OCI-LY3 (cell line): ENCODE data around the gene RPL29.

Experiments
- H2AFZ ChIP-seq: fragments of 200-600, 300-600 bp; shearing (Covaris generic); 2 replicates; pipeline ENCODE4 v1.6.0; 2014; ENCODE audit warnings: antibody characterized with exemption, low read depth, low read length
- H3K27ac ChIP-seq: fragments of 200-600, 300-600 bp; sonication (generic); 2 replicates; pipeline ENCODE4 v1.5.1; 2014; ENCODE audit warnings: mild to moderate bottlenecking, low read length, moderate library complexity, mixed read lengths
- H3K27me3 ChIP-seq: fragments of 200-600, 300-600 bp; sonication (generic); 2 replicates; pipeline ENCODE4 v1.6.1; 2014; ENCODE audit warnings: low read depth, low read length, mixed read lengths
- H3K36me3 ChIP-seq: fragments of 200-600, 300-600 bp; sonication (generic); replicated peaks from 2 replicates; pipeline ENCODE3; 2014; ENCODE audit warnings: low read depth, low read length, mixed read lengths
- H3K4me1 ChIP-seq: fragments of 300-600, 200-600 bp; sonication (generic); 2 replicates; pipeline ENCODE4 v1.6.1; 2014; ENCODE audit warnings: low read length, mixed read lengths
- H3K4me2 ChIP-seq: fragments of 200-600, 300-600 bp; sonication (generic); 2 replicates; pipeline ENCODE4 v1.6.1; 2014; ENCODE audit warnings: low read length, mixed read lengths
- H3K4me3 ChIP-seq: fragments of 300-600, 200-600 bp; sonication (generic); 2 replicates; pipeline ENCODE4 v1.5.1; 2014; ENCODE audit warnings: antibody characterized with exemption, mild to moderate bottlenecking, low read length, moderate library complexity
- H3K79me2 ChIP-seq: fragments of 300-600, 200-600 bp; shearing (Covaris generic); 2 replicates; pipeline ENCODE4 v1.6.1; 2014; ENCODE audit warnings: mild to moderate bottlenecking, low read length, mixed read lengths
- H3K9ac ChIP-seq: fragments of 300-600, 200-600 bp; shearing (Covaris generic); 2 replicates; pipeline ENCODE4 v1.6.0; 2014; ENCODE audit warnings: mild to moderate bottlenecking, low read length, moderate library complexity
- H3K9me3 ChIP-seq: fragments of 200-600, 300-600 bp; shearing (Covaris generic); 2 replicates; pipeline ENCODE4 v1.6.1; 2014; ENCODE audit warnings: low read length, mixed read lengths; ENCODE audit not compliant: insufficient read depth
- H4K20me1 ChIP-seq: fragments of 200-600, 300-600 bp; sonication (generic); 2 replicates; pipeline ENCODE4 v1.6.1; 2016; ENCODE audit warnings: low read length, mixed read lengths; ENCODE audit not compliant: insufficient read depth
- CTCF ChIP-seq: fragments of 200-600, 300-600 bp; sonication (generic); IDR thresholded peaks from 2 replicates; pipeline ENCODE4 v1.5.1; 2014; ENCODE audit warnings: antibody characterized with exemption, low read length, low read depth
- EZH2phosphoT487 ChIP-seq: fragments of 200-600 bp; shearing (Covaris generic); IDR thresholded peaks from 2 replicates; pipeline ENCODE4 v1.6.1; 2018; ENCODE audit warnings: antibody characterized with exemption, mixed run types, low read depth

The RPL29 gene

GRCh38 chr3:51946796-51947195, 48.9 kb downstream of the RPL29 start:
- Histone ChIP-seq H3K4me2 (no peak overlapping the region), H4K20me1 (no peaks in the 10 kb centered on the region), H2AFZ (no peak overlapping the region), H3K4me1 (peaks cover 9% of the 10 kb centered on the region), H3K27me3 (no peaks in the 10 kb centered on the region), H3K27ac (no peak overlapping the region), H3K36me3 (no peaks in the 10 kb centered on the region), H3K79me2 (no peaks in the 10 kb centered on the region), H3K9ac (no peak overlapping the region), H3K9me3 (no peaks in the 10 kb centered on the region), H3K4me3 (no peak overlapping the region)
- TF ChIP-seq CTCF (no peak), EZH2phosphoT487 (no peak)

GRCh38 chr3:51945926-51946705, 49.6 kb downstream of the RPL29 start:
- Histone ChIP-seq H3K4me1 (peaks cover 9% of the 10 kb centered on the region), H3K27me3 (no peaks in the 10 kb centered on the region)
- TF ChIP-seq CTCF (no peak), EZH2phosphoT487 (no peak)

GRCh38 chr3:51945031-51945840, 50.5 kb downstream of the RPL29 start:
- peaks cover 2% of the 10 kb centered on the region for H3K36me3 ChIP-seq
- peaks cover 15% of the 10 kb centered on the region for H3K79me2 ChIP-seq
- no peaks in the 10 kb centered on the region for H3K9me3 ChIP-seq
- no peak overlapping the region for H3K4me3 ChIP-seq
- H3K27ac ChIP-seq, result no peak overlapping the region
- H3K27me3 ChIP-seq, result no peaks in the 10 kb centered on the region
- no peak overlapping the region for H2AFZ ChIP-seq
- no peak overlapping the region for H3K9ac ChIP-seq
- 0 out of 2 replicates have a peak, but pooled peaks cover 3% of the 10 kb centered on the region for H4K20me1 ChIP-seq
- peaks cover 16% of the 10 kb centered on the region for H3K4me1 ChIP-seq
- H3K4me2 ChIP-seq, result no peak overlapping the region
- TF ChIP-seq CTCF (no peak), EZH2phosphoT487 (no peak)

More at GRCh38 chr3:51945926-51946705, 49.6 kb downstream of the RPL29 start:
- no peaks in the 10 kb centered on the region for H4K20me1 ChIP-seq
- no peak overlapping the region for H2AFZ ChIP-seq
- H3K4me3 ChIP-seq, result no peak overlapping the region
- H3K4me2 ChIP-seq, result no peak overlapping the region
- no peak overlapping the region for H3K9ac ChIP-seq
- H3K36me3 ChIP-seq, result no peaks in the 10 kb centered on the region
- no peaks in the 10 kb centered on the region for H3K9me3 ChIP-seq
- H3K79me2 ChIP-seq, result peaks cover 6% of the 10 kb centered on the region
- H3K27ac ChIP-seq, result no peak overlapping the region

GRCh38 chr3:51944451-51945021, 51.2 kb downstream of the RPL29 start:
- Histone ChIP-seq H3K79me2 (peaks cover 22% of the 10 kb centered on the region), H3K27ac (no peak overlapping the region), H3K9me3 (no peaks in the 10 kb centered on the region), H3K4me3 (no peak overlapping the region), H3K36me3 (peaks cover 6% of the 10 kb centered on the region), H4K20me1 (0 out of 2 replicates have a peak, but pooled peaks cover 3% of the 10 kb centered on the region), H2AFZ (no peak overlapping the region), H3K9ac (no peak overlapping the region), H3K4me2 (no peak overlapping the region), H3K27me3 (no peaks in the 10 kb centered on the region), H3K4me1 (peaks cover 23% of the 10 kb centered on the region)
- no peak for TF ChIP-seq CTCF
- TF ChIP-seq EZH2phosphoT487, result no peak
